GM06990 (cell line): ENCODE results near the gene DNAAF2.

Experiments
- DNase-seq: peaks from one replicate; pipeline ENCODE4 v3.0.0-alpha.2; 2011; ENCODE audit not compliant: insufficient read length; ENCODE audit errors: extremely low read depth
- H3K27me3 ChIP-seq: replicated peaks from 2 replicates; pipeline ENCODE4 v1.6.0; 2011; ENCODE audit warnings: low read length; ENCODE audit not compliant: control insufficient read depth, insufficient read depth
- H3K36me3 ChIP-seq: 2 replicates; pipeline ENCODE4 v1.5.1; 2011; ENCODE audit warnings: low read length; ENCODE audit not compliant: control insufficient read depth, insufficient read depth
- H3K4me3 ChIP-seq: replicated peaks from 2 replicates; pipeline ENCODE4 v1.5.1; 2011; ENCODE audit warnings: low read depth, mild to moderate bottlenecking, control low read depth, low read length
- TF ChIP-seq, protein P1 (sequence below): IDR thresholded peaks from 2 replicates; pipeline ENCODE4 v1.5.1; 2011; ENCODE audit warnings: low read length, control low read depth, mild to moderate bottlenecking, inconsistent platforms; ENCODE audit not compliant: insufficient read depth, poor library complexity, severe bottlenecking

Gene DNAAF2

DNA sequence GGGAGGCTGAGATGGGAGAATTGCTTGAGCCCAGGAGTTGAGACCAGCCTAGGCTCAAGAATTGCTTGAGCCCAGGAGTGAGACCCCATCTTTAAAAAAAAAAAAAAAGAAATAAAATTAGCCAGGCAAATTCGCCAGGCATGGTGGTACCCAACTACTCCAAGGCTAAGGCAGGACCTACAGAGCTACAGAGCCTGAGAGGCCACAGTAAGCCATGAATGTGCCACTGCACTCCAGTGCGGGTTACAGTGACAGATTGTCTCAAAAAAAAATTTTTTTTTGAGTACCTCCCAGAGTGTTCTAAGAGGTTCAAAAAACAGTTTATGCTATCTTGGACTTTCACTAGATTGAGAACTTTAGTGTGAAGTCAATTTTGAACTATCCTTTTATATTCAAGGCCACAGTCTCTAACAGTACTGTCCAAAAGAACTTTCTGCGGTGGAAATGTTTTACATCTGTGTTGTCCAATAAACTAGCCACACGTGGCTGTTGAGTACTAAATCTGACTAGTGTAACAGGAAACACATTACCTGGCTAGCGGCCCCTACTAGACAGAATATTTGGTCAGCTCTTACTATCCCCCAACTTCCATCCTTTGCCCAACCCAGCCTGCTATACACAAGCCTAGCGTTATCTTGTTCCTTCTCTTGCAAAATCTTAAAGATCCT lies 17.1 kb downstream of the DNAAF2 start:
- no peaks in the 10 kb centered on the region for H3K27me3 ChIP-seq
- TF ChIP-seq, protein P1, sequence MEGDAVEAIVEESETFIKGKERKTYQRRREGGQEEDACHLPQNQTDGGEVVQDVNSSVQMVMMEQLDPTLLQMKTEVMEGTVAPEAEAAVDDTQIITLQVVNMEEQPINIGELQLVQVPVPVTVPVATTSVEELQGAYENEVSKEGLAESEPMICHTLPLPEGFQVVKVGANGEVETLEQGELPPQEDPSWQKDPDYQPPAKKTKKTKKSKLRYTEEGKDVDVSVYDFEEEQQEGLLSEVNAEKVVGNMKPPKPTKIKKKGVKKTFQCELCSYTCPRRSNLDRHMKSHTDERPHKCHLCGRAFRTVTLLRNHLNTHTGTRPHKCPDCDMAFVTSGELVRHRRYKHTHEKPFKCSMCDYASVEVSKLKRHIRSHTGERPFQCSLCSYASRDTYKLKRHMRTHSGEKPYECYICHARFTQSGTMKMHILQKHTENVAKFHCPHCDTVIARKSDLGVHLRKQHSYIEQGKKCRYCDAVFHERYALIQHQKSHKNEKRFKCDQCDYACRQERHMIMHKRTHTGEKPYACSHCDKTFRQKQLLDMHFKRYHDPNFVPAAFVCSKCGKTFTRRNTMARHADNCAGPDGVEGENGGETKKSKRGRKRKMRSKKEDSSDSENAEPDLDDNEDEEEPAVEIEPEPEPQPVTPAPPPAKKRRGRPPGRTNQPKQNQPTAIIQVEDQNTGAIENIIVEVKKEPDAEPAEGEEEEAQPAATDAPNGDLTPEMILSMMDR: no peak
- no peak for DNase-seq
- H3K4me3 ChIP-seq: no peak overlapping the region
- peaks cover 3% of the 10 kb centered on the region for H3K36me3 ChIP-seq

DNA sequence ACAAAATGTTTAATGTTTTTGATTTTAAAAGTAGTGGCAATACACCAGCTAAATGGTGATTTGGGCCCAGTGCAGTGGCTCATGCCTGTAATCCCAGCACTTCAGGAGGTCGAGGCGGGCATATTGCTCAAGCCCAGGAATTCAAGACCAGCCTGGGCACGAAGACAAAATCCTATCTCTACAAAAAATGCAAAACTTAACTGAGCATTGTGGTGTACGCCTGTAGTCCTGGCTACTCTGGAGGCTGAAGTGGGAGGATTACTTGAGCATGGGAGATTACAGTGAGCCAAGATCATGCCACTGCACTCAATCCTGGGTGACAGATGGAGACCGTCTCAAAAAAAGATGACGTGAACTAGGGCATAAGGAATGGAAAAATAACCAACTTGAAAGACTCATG lies 19.3 kb downstream of the DNAAF2 start:
- H3K4me3 ChIP-seq: no peak overlapping the region
- peaks cover 3% of the 10 kb centered on the region for H3K36me3 ChIP-seq
- DNase-seq: no peak
- TF ChIP-seq, protein P1: no peak
- H3K27me3 ChIP-seq: no peaks in the 10 kb centered on the region

DNA sequence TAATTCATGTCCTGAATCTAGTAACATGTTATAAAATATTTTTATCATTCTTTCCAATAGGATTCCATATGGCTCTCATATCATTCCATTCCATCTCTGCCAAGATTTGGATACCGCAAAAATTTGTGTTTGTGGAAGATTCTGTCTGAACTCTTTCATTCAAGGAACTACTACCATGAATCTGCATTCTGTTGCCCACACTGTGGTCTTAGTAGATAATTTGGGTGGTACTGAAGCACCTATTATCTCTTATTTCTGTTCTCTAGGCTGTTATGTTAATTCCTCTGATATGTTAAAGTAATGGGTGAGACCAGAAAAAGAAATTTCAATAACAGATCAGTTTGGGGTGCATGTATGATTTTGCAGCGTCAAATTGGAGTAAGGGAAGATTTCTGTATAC lies 20.8 kb downstream of the DNAAF2 start:
- Histone ChIP-seq H3K4me3 (no peak overlapping the region), H3K36me3 (peaks cover 3% of the 10 kb centered on the region), H3K27me3 (no peaks in the 10 kb centered on the region)
- DNase-seq: no peak
- TF ChIP-seq, protein P1: no peak

DNA sequence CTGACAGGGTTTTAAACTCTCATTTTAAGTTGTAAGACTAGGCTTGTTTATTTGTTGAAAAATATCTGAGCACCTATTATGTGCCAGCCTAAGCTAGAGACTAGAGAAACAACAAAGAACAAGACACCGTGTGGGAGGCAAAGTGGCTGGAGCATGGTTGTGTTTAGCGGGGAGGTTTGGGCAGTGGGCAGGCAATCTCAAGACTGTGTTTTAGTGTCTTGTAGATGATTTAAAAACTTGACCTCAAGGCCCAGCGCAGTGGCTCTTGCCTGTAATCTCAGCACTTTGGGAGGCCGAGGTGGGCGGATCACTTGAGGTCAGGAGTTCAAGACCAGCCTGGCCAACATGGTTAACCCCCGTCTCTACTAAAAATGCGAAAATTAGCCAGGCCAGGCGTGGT lies 22.4 kb downstream of the DNAAF2 start:
- H3K4me3 ChIP-seq: no peak overlapping the region
- H3K27me3 ChIP-seq: no peaks in the 10 kb centered on the region
- DNase-seq: no peak
- TF ChIP-seq, protein P1: no peak
- H3K36me3 ChIP-seq: peaks cover 3% of the 10 kb centered on the region

DNA sequence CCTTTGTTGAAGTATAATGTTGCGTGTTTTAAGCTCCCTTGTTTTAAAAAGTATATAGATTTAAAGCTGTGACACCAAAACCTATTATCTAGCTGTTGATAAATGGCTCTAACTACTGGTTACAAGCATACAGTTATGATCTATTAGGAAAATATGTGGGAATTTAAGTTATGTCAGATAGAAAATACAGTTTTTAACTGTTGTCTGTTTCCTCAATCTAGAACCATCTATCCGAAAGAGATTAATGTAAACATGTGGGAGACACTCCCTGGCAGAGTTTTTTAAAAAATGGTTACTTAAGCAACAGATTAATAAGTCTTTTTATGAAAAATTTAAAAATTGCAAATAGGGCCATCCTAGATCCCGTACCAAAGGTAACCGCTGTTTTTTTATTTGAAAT lies 22.8 kb downstream of the DNAAF2 start:
- TF ChIP-seq, protein P1: no peak
- Histone ChIP-seq H3K4me3 (no peak overlapping the region), H3K27me3 (no peaks in the 10 kb centered on the region), H3K36me3 (peaks cover 3% of the 10 kb centered on the region)
- no peak for DNase-seq

DNA sequence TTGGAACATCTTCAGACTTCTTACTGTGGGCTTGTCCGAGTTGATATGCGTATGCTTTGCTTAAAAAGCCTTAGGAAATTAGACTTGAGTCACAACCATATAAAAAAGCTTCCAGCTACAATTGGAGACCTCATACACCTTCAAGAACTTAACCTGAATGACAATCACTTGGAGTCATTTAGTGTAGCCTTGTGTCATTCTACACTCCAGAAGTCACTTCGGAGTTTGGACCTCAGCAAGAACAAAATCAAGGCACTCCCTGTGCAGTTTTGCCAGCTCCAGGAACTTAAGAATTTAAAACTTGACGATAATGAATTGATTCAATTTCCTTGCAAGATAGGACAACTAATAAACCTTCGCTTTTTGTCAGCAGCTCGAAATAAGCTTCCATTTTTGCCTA lies 27.5 kb downstream of the DNAAF2 start:
- TF ChIP-seq, protein P1: no peak
- no peak for DNase-seq
- Histone ChIP-seq H3K4me3 (no peak overlapping the region), H3K27me3 (no peaks in the 10 kb centered on the region), H3K36me3 (peaks cover 6% of the 10 kb centered on the region)
